Left forelimb (tissue), 1 donor: ENCODE results near the gene SEMA6A.

Source experiments
- DNase-seq: peaks from one replicate; pipeline ENCODE4 v3.0.0-alpha.2; 2018; ENCODE audit warnings: low spot score

The SEMA6A gene

DNA sequence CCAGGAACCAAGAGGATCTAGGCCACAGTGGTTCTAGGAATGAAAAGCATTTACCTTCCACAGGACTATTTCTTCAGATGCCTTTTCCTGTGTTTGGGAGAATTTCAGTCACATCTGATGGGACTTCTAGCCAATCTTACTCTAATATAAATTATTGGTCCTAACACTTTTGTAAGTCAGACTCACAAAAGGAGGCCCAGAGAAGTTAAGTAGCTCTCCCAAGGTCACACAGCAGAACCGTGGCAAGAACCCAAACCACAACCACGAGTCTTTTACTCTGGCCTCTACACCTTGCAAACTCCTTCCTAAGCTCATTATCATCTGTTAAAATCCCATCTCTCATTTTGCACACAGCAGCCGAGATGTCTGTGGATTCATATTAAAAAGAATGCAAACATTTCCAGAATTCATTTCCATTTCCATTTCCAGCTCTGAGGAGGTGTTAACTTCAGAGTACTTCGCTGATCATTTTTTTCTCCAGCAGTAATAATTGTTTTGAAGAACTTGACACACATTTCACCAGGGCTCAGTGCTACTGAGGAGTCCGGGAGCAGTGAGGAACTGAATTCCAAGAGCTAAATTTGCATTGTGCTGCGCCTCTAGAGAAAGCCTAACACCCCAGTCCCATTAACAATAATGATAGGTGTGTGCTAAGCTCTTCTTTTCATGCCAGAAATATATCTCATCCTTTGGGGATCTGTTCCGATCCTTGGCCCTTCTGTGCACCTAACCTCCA is 168.1 kb downstream of the SEMA6A start:
- no peak for DNase-seq

DNA sequence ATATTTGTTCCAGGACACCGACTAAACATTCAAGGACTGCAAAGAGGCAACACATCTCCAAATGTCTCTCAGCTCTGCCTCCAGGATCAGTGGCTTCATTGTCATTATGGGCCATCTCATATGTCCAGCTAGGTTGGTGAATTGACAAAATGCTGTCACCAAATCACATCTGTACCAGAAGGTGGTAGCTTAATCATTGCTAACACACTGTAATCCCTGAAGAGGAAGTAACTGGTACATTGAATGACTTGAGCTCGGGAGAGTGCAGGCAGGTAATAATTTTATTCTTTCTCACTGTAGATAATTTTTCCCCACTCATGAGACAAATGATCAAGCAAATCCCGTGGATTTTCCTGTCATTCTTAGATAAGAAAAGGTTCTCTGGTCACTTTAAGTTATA is 169.8 kb downstream of the SEMA6A start:
- DNase-seq, result no peak

DNA sequence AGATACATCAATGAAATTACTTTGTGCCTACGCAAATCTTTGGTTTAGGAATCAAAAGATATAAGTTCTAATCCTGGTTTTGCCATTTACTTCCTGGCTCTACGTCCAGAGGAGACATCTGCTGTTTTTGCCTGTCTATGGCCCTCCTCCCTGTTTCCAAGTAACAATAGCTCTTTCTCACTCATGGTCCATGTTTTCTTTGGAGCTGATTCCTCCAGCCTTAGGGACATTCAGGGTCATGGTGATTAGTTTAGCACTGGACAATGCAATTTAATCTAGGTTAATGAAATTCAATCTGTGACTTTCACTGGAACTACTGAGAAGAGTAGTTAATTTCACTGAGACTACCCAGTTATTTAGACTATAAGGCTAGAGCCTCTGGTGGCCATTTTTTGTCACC is 170.6 kb downstream of the SEMA6A start:
- no peak for DNase-seq

DNA sequence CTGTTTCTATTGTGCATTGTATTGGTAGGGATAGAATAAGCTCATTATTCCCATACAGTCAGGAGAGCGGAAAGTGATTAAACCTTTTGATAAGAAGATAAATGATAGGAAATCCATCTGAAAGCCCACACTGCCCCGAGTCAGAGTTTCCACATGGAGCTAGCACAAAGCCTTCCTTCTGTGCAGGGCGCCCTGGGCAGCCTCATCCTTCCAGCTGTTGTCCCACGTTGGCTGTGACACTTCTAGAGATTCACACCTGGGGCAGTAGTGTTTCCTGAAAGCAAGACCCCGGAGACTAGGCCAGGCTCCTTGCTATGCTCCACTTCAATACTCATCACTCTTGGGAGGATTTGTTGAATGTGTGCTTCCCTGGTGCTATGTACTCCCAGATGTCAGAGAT is 172.4 kb downstream of the SEMA6A start:
- DNase-seq, result no peak

DNA sequence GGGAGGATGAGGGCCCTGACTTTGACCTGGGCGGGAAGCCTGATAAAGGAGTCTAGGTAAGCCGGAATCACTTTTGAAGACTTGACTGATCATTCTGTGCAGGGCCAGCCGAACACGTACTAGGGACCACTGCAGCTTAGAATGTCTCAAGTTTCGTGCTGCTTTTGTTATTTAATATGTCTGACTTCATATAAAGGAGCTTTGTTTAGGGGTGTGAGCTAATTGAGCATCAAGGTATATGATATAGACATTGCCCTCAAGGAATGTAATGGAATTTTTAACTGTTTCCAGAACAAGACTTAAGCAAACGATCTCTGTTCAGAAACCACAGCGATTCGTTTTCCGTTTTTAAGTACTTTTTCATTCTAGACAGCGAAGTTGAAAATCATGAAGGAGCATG is 173.0 kb downstream of the SEMA6A start:
- DNase-seq, result no peak

DNA sequence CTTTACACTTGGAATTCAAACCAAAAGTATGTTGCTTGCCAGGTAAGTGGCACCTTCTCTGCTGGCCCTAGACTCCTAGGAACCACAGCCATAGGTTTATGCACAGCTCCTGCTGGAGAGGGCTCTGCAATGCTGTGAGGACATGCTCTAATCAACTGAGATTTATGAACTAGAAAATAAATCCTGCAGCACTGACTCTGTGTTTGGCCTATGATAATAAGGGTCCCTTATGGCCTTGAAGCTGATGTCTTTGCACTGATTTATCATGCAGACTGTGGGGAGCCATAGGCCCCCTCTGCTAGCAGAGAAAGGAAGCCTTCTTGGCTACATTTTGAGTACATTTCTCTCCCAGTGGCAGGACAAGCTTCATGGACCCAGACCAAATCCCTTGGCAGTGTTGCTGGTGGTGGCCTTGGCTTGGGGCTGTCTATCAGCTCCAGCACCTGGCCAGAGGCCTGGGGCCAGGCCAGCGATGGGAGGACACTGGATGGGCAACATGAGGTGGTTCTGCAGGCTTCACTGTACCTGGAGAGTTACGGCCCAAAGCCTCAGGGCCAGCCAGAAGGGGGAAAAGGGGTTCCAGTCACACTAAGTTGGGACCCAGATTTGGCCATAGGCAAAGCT is 178.0 kb downstream of the SEMA6A start:
- no peak for DNase-seq

DNA sequence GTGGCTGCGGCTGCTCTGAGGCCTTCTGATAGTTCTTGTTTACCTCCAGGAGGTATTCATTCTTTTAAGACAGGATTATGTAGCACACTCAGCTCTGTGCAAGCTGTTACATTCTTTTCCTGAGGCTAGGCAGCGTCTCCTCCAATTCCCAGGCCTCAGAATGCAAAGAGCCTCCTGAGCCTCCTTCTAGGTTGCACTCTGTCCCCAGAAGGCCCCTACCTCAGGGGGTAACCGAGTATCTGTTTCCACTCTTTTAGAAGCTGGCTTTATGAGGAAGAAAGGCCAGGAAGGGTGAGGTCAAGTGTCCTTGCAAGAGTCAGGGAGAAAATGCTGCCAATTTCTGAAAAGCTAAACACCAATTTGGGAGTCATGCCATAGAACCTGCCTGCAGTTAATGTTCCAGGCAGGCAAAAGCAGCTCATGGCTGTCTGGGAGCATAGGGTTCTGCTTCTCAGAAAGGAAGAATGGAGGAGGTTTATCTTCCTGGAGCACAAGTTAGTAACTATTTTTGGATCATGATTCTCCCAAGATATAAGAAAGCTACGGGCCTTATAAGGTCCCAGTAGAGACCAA is 178.9 kb downstream of the SEMA6A start:
- DNase-seq, result no peak

DNA sequence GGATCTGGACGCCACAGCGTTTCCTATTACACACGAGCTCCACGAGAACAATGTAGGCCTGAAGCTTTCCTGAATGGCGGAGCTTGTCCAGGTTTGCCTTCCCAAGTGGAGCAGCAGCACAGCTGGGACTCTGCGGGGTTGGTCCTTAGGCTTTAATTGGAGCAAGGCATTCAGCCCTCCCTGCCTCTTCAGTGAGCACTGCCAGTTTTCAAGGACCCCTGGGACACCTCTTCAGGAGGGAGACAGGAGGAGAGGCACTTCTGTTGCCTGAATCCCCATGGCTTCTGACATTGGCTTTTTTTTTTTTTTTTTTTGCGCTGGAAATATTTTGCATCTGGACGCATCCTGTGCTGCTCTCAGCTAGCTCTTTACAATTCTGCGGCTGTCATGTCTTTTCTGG is 179.4 kb downstream of the SEMA6A start:
- DNase-seq, result no peak

DNA sequence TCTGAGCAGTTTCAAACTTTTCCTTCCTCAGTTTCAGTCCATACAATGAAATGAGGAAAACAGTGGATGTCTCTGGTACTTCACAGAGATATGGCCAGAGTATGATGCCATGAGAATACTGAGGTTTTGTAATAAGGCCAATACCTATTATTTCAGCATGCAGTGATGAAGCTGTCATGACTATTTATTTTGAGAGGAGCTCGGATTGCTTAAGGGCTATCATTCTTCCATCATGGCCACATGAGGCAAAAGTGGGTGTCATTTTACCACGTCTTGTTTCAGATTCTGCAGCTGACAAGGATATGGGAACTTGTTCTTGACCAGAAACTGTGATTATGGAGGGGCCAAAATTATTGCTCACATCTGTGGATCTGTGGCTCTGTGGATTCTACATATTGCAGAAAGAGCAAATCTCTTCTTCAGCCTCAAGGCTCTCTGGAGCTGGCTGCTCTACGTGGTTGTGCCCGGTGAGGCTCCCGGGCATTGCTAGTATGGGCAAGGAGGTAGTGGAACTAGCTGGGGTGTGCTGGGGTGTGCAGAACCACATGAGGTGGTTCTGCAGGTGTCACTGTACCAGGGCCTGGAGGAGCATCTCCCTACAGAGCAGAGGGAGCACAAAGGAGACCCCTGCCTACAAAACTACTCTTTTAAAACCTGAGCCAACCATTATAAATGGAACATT is 180.3 kb downstream of the SEMA6A start:
- no peak for DNase-seq
